CD4-positive, alpha-beta T cell treated with Interleukin-4 for 4 hours (primary cell): ENCODE results near the gene QSER1.
"Not testable (repeated sequence)": the region's sequence is repeated elsewhere in the genome, so short reads cannot be mapped to it uniquely, and the experiment has no call there.

Experiments
- DNase-seq: peaks from one replicate; pipeline ENCODE4 v3.0.0-alpha.2; 2020

Gene QSER1

GRCh38 chr11:33006010-33006409 lies 113.4 kb downstream of the QSER1 start:
- DNase-seq = no peak

GRCh38 chr11:33013755-33014154 lies 121.1 kb downstream of the QSER1 start:
- DNase-seq = no peak

GRCh38 chr11:33015621-33016551 lies 123.3 kb downstream of the QSER1 start, which contains the start of gene DEPDC7:
Gene DEPDC7 (plus strand): TSS chr11:33015878. CDS start chr11:33015956, 78 bp downstream.
- peak; percentile 55 for DNase-seq

- DNase-seq = no peak
These were observed 124.0 kb downstream of the QSER1 start for GRCh38 chr11:33016654-33017053.

- DNase-seq = no peak
These were observed 124.9 kb downstream of the QSER1 start for GRCh38 chr11:33017478-33017877.

- no peak for DNase-seq
These were observed 125.4 kb downstream of the QSER1 start for GRCh38 chr11:33017965-33018364.

- no peak for DNase-seq
These were observed 126.2 kb downstream of the QSER1 start for GRCh38 chr11:33018840-33019239.

GRCh38 chr11:33021501-33021900 lies 128.9 kb downstream of the QSER1 start:
- no peak for DNase-seq

GRCh38 chr11:33021937-33022336 lies 129.3 kb downstream of the QSER1 start:
- no peak for DNase-seq

- DNase-seq = no peak
These were observed 132.7 kb downstream of the QSER1 start for GRCh38 chr11:33025339-33025722.

- DNase-seq = no peak
These were observed 134.6 kb downstream of the QSER1 start for GRCh38 chr11:33027233-33027632.

- DNase-seq = no peak
These were observed 135.4 kb downstream of the QSER1 start for GRCh38 chr11:33027846-33028536.

GRCh38 chr11:33028537-33028914 lies 135.9 kb downstream of the QSER1 start:
- DNase-seq = no peak

GRCh38 chr11:33029218-33029617 lies 136.6 kb downstream of the QSER1 start:
- not testable (repeated sequence) for DNase-seq
